HepG2 (cell line): Measurements from ENCODE around the gene CIAPIN1. TPM values are rescaled to one million over a fixed set of nuclear protein-coding genes. Genes with fewer than 3 reads are reported as not detected.

Experiments used
- ATAC-seq: fragments of 200-7000 bp; cut with Tn5 transposase; 3 replicates; pipeline ENCODE4 v1.9.1; 2020; ENCODE audit warnings: mild to moderate bottlenecking, moderate library complexity
- BruUV-seq: library from RNA; stranded (reverse); fragments of 400-500 nt; replicated peaks from 2 replicates; lab custom pipeline; 2021; lab: Mats Ljungman, UMichigan
- CTCF ChIA-PET: fragments of 300-600 bp; formaldehyde crosslinking; extraction: SDS; loops from one replicate; lab custom pipeline; 2021; ENCODE audit warnings: low total read pairs, inconsistent platforms, low intra/inter-chr PET ratio; lab: Yijun Ruan, JAX
- POLR2A ChIA-PET: fragments of 350-600 bp; sonication (Branson Sonifier 250); formaldehyde crosslinking; loops from one replicate; lab custom pipeline; 2020; ENCODE audit warnings: antibody characterized with exemption, inconsistent platforms; lab: Yijun Ruan, JAX
- DNase-seq: peaks from one replicate; pipeline ENCODE4 v3.0.0-alpha.2; 2015; ENCODE audit warnings: low spot score
- FAIRE-seq: peaks from 3 replicates; lab custom pipeline; 2011; peaks lifted over from hg19 to GRCh38; lab: Jason Lieb, UNC
- H2AFZ ChIP-seq: one replicate; pipeline ENCODE4 v1.6.1; 2011; ENCODE audit warnings: low read length, inconsistent platforms
- H3K27ac ChIP-seq: fragments of 300-600 bp; 3 replicates; pipeline ENCODE4 v1.8.0; 2011; ENCODE audit warnings: mixed run types, mild to moderate bottlenecking, mixed read lengths, low read length, inconsistent platforms; ENCODE audit not compliant: insufficient read depth; ENCODE audit errors: extremely low read length
- H3K27me3 ChIP-seq, 2 experiments: fragments of 200-600 bp in 1 of 2; 2 replicates in 1 of 2; 3 replicates in 1 of 2; pipeline versions ENCODE4 v1.6.0 to v1.8.0; 2011; ENCODE audit warnings: low read length in 2 of 2, mild to moderate bottlenecking in 2 of 2, moderate library complexity in 2 of 2, inconsistent platforms in 1 of 2; ENCODE audit not compliant: insufficient read depth in 2 of 2, control insufficient read depth in 1 of 2
- H3K36me3 ChIP-seq, 2 experiments: fragments of 200-600 bp in 1 of 2; replicated peaks in 1 of 2; 2 replicates in 1 of 2; 3 replicates in 1 of 2; pipeline versions ENCODE4 v1.5.1 to v1.8.0; 2011; ENCODE audit warnings: low read length in 2 of 2, inconsistent platforms in 1 of 2; ENCODE audit not compliant: insufficient read depth in 2 of 2, control insufficient read depth in 1 of 2
- H3K4me1 ChIP-seq: 2 replicates; pipeline ENCODE4 v1.5.1; 2012; ENCODE audit warnings: low read length, inconsistent platforms; ENCODE audit not compliant: insufficient read depth
- H3K4me2 ChIP-seq: 2 replicates; pipeline ENCODE4 v1.6.0; 2011; ENCODE audit warnings: low read depth, low read length, inconsistent platforms
- H3K4me3 ChIP-seq, 3 experiments: fragments of 200-600 bp in 1 of 3; sonication (generic), shearing (Covaris generic) in 1 of 3; replicated peaks in 1 of 3; 2 replicates each; pipeline ENCODE4 v1.5.1; 2011 to 2016; ENCODE audit warnings: low read length in 3 of 3, inconsistent platforms in 2 of 3, low read depth in 2 of 3, mild to moderate bottlenecking in 2 of 3, control low read depth in 1 of 3, mixed read lengths in 1 of 3; ENCODE audit not compliant: insufficient read depth in 1 of 3
- H3K79me2 ChIP-seq: one replicate; pipeline ENCODE4 v1.6.1; 2011; ENCODE audit warnings: low read length, inconsistent platforms; ENCODE audit not compliant: insufficient read depth
- H3K9ac ChIP-seq: 2 replicates; pipeline ENCODE4 v1.6.0; 2011; ENCODE audit warnings: mild to moderate bottlenecking, low read depth, low read length, inconsistent platforms; ENCODE audit not compliant: insufficient read depth
- H3K9me3 ChIP-seq: 2 replicates; pipeline ENCODE4 v1.5.1; 2012; ENCODE audit warnings: mild to moderate bottlenecking, low read length
- H4K20me1 ChIP-seq: 2 replicates; pipeline ENCODE4 v1.6.0; 2011; ENCODE audit warnings: inconsistent platforms, mild to moderate bottlenecking, low read length, moderate library complexity; ENCODE audit not compliant: insufficient read depth
- HMGXB3 ChIP-seq: sonication (generic); formaldehyde crosslinking; IDR thresholded peaks from 2 replicates; pipeline ENCODE4 v1.4.0; 2020; ENCODE audit warnings: missing genetic modification reagents, borderline replicate concordance
- ZNF121 ChIP-seq: sonication (generic); formaldehyde crosslinking; IDR thresholded peaks from 2 replicates; pipeline ENCODE4 v1.5.0; 2020; ENCODE audit warnings: mild to moderate bottlenecking, missing genetic modification reagents
- ZNF512 ChIP-seq: sonication (generic); formaldehyde crosslinking; IDR thresholded peaks from 2 replicates; pipeline ENCODE4 v1.4.0; 2020; ENCODE audit warnings: mild to moderate bottlenecking, missing genetic modification reagents
- WGBS: methylation state at CpG from one replicate; pipeline ENCODE4 v1.1.6; 2017; ENCODE audit warnings: low lambda C conversion rate; 5-methylcytosine and 5-hydroxymethylcytosine counted together
- in situ Hi-C: cut with HindIII; loops from 2 replicates; pipeline ENCODE4 v1.10.0; 2017; ENCODE audit warnings: low pct_unique_long_range_greater_than_20kb; ENCODE audit not compliant: extremely low pct_ligation_motif_present
- intact Hi-C: fragments of 100-400 bp; cut with micrococcal nuclease; formaldehyde crosslinking; loops from one replicate; pipeline ENCODE4 v1.10.0; 2022; ENCODE audit not compliant: unreplicated experiment
- polyA plus RNA-seq, 8 experiments: library from polyadenylated mRNA; depleted of rRNA in 3 of 8; stranded (reverse) in 7 of 8; unstranded in 1 of 8; fragments of >200 nt; fragmentation: Illumina TruSeq in 4 of 8; extraction: Trizol in 4 of 8; gene quantifications; 2 replicates each; pipeline versions ENCODE4 v1.2.1 to v1.2.3, GENCODE V29; 2011 to 2016; ENCODE audit warnings: low read depth in 4 of 8, missing spikeins in 1 of 8, mixed read lengths in 1 of 8; ENCODE audit not compliant: insufficient read depth in 1 of 8
- total RNA-seq, 5 experiments: library from RNA; depleted of rRNA; stranded (reverse); fragments of >200 nt; fragmentation: Illumina TruSeq; extraction: Trizol; gene quantifications; 2 replicates each; pipeline ENCODE4 v1.2.3, GENCODE V29; 2016; ENCODE audit warnings: low read depth in 1 of 5

Gene CIAPIN1
- total and polyA plus RNA-seq, 2 of the 13 experiments (the other 11 are each of a cell fraction or from before 2014, with no cell fraction given) = 69.3 to 89.7 TPM

GRCh38 chr16:57387598-57388354 lies 59.4 kb downstream of the CIAPIN1 start:
- peaks cover 3 to 6% of the 10 kb centered on the region in 2 experiments; a peak in 3 of 5 replicates for H3K36me3 ChIP-seq
- POLR2A ChIA-PET = interaction anchor here (3.8 kb wide), 1 partner anchor 15 kb away, joined by 34 read pairs; the partner anchor contains the start of gene CX3CL1
- no peak for FAIRE-seq
- WGBS = 33% methylated on average over 3 of the region's 3 CpGs
- no peaks in the 10 kb centered on the region for H3K9me3 ChIP-seq
- H3K27ac ChIP-seq = no peak overlapping the region
- no peak overlapping the region for H3K9ac ChIP-seq
- BruUV-seq = no TSS peak
- no peak overlapping the region for H3K4me3 ChIP-seq
- in situ Hi-C loops = no loop called here
- intact Hi-C loops = no loop called here
- H3K4me1 ChIP-seq = peaks cover 55% of the 10 kb centered on the region
- H4K20me1 ChIP-seq = no peaks in the 10 kb centered on the region
- H2AFZ ChIP-seq = no peak overlapping the region
- DNase-seq = no peak
- no peaks in the 10 kb centered on the region for H3K79me2 ChIP-seq
- CTCF ChIA-PET = no interaction called here
- no peak for ATAC-seq
- TF ChIP-seq ZNF121 (peak; percentile 64), ZNF512 (CRISPR knock-in tag) (peak; percentile 84), HMGXB3 (CRISPR knock-in tag) (no peak)
- TF ChIP-seq, all 625 proteins: peak for 2
- peaks cover 2 to 11% of the 10 kb centered on the region in 2 experiments; a peak in 4 of 5 replicates for H3K27me3 ChIP-seq
- no peak overlapping the region for H3K4me2 ChIP-seq
